HepG2 (cell line): Measurements from ENCODE around the gene EFNA2. TPM values are rescaled to one million over a fixed set of nuclear protein-coding genes. Genes with fewer than 3 reads are reported as not detected.

ENCODE experiments used
- CBX5 ChIP-seq: sonication (generic); formaldehyde crosslinking; IDR thresholded peaks from 2 replicates; pipeline ENCODE4 v1.4.0; 2020; ENCODE audit warnings: missing genetic modification reagents, borderline replicate concordance
- FOXO1 ChIP-seq: sonication (generic); formaldehyde crosslinking; IDR thresholded peaks from 2 replicates; pipeline ENCODE4 v1.4.0; 2020; ENCODE audit warnings: missing genetic modification reagents
- PHF21A ChIP-seq: sonication (generic); formaldehyde crosslinking; IDR thresholded peaks from 2 replicates; pipeline ENCODE4 v1.5.0; 2020; ENCODE audit warnings: mild to moderate bottlenecking, missing genetic modification reagents
- POLR2AphosphoS5 ChIP-seq: IDR thresholded peaks from 2 replicates; pipeline ENCODE4 v1.6.1; 2012; ENCODE audit warnings: low read depth, low read length
- SNAI1 ChIP-seq: sonication (generic); formaldehyde crosslinking; IDR thresholded peaks from 2 replicates; pipeline ENCODE4 v1.5.0; 2020; ENCODE audit warnings: mild to moderate bottlenecking, missing genetic modification reagents, borderline replicate concordance
- ZKSCAN1 ChIP-seq: fragments of 150-350 bp; IDR thresholded peaks from 2 replicates; pipeline ENCODE4 v1.6.1; 2014; ENCODE audit warnings: low read length
- ZNF468 ChIP-seq: sonication (generic); formaldehyde crosslinking; IDR thresholded peaks from 2 replicates; pipeline ENCODE4 v1.8.0; 2022; ENCODE audit warnings: mild to moderate bottlenecking, moderate library complexity, missing genetic modification reagents
- ZNF776 ChIP-seq: sonication (generic); formaldehyde crosslinking; IDR thresholded peaks from 2 replicates; pipeline ENCODE4 v1.4.0; 2020; ENCODE audit warnings: mild to moderate bottlenecking, missing genetic modification reagents
- polyA plus RNA-seq, 8 experiments: library from polyadenylated mRNA; depleted of rRNA in 3 of 8; stranded (reverse) in 7 of 8; unstranded in 1 of 8; fragments of >200 nt; fragmentation: Illumina TruSeq in 4 of 8; extraction: Trizol in 4 of 8; gene quantifications; 2 replicates each; pipeline versions ENCODE4 v1.2.1 to v1.2.3, GENCODE V29; 2011 to 2016; ENCODE audit warnings: low read depth in 4 of 8, missing spikeins in 1 of 8, mixed read lengths in 1 of 8; ENCODE audit not compliant: insufficient read depth in 1 of 8
- total RNA-seq, 5 experiments: library from RNA; depleted of rRNA; stranded (reverse); fragments of >200 nt; fragmentation: Illumina TruSeq; extraction: Trizol; gene quantifications; 2 replicates each; pipeline ENCODE4 v1.2.3, GENCODE V29; 2016; ENCODE audit warnings: low read depth in 1 of 5
- TF ChIP-seq, protein P1 (sequence below): sonication (generic); formaldehyde crosslinking; IDR thresholded peaks from 2 replicates; pipeline ENCODE4 v1.4.0; 2020; ENCODE audit warnings: missing genetic modification reagents, borderline replicate concordance
- TF ChIP-seq, protein P2 (sequence below): sonication (generic); formaldehyde crosslinking; IDR thresholded peaks from 2 replicates; pipeline ENCODE4 v1.4.0; 2020; ENCODE audit warnings: mild to moderate bottlenecking, low read depth, missing genetic modification reagents
- TF ChIP-seq, protein P3 (sequence below): IDR thresholded peaks from 2 replicates; pipeline ENCODE4 v1.4.0; 2020; ENCODE audit warnings: mild to moderate bottlenecking, missing genetic modification reagents
- TF ChIP-seq, protein P4 (sequence below): sonication (generic); formaldehyde crosslinking; conservative IDR thresholded peaks from 2 replicates; pipeline ENCODE4 v1.8.0; 2022; ENCODE audit warnings: missing genetic modification reagents
- TF ChIP-seq, protein P5 (sequence below): IDR thresholded peaks from 2 replicates; pipeline ENCODE4 v1.6.1; 2016; ENCODE audit warnings: low read depth, borderline replicate concordance

Gene EFNA2
- total and polyA plus RNA-seq, 2 of the 13 experiments (the other 11 are each of a cell fraction or from before 2014, with no cell fraction given) = 6.0 to 9.9 TPM

DNA sequence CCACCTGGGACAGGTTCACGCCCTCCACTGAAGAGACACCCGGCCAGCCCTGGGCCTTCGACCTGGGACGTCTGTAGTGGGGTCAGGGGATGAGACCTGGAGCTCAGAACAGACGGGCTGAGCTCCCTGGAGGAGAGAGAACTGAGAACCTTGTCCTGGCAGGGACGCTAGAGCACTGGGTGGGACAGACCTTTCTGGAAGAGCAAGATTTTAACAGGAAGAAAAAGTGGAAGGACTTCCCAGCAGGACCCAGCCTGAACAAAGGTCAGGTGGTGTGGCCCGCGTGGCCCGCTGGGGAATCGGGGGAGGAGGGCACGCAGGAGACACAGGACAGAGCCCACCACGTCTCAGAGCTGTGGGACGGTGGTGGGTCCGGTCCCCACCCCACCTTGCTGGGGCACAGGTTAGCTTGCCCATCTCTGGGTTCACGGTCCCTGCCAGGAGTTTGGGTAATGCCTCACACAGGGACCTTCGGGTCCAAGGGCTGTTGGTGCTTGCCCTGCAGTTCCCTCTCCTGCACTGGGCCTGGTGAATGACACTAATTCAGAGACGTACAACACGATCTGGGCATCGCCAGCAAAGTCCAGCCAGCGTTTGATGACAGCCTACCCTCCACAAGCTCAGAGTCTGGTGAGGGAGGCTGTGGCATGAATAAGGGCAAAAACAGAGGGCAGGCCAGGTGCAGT lies 1.2 kb upstream of the EFNA2 start (continued):
- TF ChIP-seq, protein P1, sequence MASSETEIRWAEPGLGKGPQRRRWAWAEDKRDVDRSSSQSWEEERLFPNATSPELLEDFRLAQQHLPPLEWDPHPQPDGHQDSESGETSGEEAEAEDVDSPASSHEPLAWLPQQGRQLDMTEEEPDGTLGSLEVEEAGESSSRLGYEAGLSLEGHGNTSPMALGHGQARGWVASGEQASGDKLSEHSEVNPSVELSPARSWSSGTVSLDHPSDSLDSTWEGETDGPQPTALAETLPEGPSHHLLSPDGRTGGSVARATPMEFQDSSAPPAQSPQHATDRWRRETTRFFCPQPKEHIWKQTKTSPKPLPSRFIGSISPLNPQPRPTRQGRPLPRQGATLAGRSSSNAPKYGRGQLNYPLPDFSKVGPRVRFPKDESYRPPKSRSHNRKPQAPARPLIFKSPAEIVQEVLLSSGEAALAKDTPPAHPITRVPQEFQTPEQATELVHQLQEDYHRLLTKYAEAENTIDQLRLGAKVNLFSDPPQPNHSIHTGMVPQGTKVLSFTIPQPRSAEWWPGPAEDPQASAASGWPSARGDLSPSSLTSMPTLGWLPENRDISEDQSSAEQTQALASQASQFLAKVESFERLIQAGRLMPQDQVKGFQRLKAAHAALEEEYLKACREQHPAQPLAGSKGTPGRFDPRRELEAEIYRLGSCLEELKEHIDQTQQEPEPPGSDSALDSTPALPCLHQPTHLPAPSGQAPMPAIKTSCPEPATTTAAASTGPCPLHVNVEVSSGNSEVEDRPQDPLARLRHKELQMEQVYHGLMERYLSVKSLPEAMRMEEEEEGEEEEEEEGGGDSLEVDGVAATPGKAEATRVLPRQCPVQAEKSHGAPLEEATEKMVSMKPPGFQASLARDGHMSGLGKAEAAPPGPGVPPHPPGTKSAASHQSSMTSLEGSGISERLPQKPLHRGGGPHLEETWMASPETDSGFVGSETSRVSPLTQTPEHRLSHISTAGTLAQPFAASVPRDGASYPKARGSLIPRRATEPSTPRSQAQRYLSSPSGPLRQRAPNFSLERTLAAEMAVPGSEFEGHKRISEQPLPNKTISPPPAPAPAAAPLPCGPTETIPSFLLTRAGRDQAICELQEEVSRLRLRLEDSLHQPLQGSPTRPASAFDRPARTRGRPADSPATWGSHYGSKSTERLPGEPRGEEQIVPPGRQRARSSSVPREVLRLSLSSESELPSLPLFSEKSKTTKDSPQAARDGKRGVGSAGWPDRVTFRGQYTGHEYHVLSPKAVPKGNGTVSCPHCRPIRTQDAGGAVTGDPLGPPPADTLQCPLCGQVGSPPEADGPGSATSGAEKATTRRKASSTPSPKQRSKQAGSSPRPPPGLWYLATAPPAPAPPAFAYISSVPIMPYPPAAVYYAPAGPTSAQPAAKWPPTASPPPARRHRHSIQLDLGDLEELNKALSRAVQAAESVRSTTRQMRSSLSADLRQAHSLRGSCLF (CRISPR knock-in tag) = no peak
- TF ChIP-seq POLR2AphosphoS5 (0 out of 2 replicates have a peak, but pooled peaks have one; percentile 33), CBX5 (CRISPR knock-in tag) (0 out of 2 replicates have a peak, but pooled peaks have one; percentile 2), ZKSCAN1 (no peak), FOXO1 (CRISPR knock-in tag) (0 out of 2 replicates have a peak, but pooled peaks have one; percentile 5), PHF21A (CRISPR knock-in tag) (peak; percentile 10; the same call in 1 of the 2 replicates), ZNF468 (CRISPR knock-in tag) (no peak), SNAI1 (CRISPR knock-in tag) (no peak), ZNF776 (CRISPR knock-in tag) (0 out of 2 replicates have a peak, but pooled peaks have one; percentile 30)
- TF ChIP-seq, protein P2, sequence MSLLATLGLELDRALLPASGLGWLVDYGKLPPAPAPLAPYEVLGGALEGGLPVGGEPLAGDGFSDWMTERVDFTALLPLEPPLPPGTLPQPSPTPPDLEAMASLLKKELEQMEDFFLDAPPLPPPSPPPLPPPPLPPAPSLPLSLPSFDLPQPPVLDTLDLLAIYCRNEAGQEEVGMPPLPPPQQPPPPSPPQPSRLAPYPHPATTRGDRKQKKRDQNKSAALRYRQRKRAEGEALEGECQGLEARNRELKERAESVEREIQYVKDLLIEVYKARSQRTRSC (CRISPR knock-in tag) = 0 out of 2 replicates have a peak, but pooled peaks have one; percentile 32
- TF ChIP-seq, protein P3, sequence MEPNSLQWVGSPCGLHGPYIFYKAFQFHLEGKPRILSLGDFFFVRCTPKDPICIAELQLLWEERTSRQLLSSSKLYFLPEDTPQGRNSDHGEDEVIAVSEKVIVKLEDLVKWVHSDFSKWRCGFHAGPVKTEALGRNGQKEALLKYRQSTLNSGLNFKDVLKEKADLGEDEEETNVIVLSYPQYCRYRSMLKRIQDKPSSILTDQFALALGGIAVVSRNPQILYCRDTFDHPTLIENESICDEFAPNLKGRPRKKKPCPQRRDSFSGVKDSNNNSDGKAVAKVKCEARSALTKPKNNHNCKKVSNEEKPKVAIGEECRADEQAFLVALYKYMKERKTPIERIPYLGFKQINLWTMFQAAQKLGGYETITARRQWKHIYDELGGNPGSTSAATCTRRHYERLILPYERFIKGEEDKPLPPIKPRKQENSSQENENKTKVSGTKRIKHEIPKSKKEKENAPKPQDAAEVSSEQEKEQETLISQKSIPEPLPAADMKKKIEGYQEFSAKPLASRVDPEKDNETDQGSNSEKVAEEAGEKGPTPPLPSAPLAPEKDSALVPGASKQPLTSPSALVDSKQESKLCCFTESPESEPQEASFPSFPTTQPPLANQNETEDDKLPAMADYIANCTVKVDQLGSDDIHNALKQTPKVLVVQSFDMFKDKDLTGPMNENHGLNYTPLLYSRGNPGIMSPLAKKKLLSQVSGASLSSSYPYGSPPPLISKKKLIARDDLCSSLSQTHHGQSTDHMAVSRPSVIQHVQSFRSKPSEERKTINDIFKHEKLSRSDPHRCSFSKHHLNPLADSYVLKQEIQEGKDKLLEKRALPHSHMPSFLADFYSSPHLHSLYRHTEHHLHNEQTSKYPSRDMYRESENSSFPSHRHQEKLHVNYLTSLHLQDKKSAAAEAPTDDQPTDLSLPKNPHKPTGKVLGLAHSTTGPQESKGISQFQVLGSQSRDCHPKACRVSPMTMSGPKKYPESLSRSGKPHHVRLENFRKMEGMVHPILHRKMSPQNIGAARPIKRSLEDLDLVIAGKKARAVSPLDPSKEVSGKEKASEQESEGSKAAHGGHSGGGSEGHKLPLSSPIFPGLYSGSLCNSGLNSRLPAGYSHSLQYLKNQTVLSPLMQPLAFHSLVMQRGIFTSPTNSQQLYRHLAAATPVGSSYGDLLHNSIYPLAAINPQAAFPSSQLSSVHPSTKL (CRISPR knock-in tag) = no peak
- TF ChIP-seq, protein P4, sequence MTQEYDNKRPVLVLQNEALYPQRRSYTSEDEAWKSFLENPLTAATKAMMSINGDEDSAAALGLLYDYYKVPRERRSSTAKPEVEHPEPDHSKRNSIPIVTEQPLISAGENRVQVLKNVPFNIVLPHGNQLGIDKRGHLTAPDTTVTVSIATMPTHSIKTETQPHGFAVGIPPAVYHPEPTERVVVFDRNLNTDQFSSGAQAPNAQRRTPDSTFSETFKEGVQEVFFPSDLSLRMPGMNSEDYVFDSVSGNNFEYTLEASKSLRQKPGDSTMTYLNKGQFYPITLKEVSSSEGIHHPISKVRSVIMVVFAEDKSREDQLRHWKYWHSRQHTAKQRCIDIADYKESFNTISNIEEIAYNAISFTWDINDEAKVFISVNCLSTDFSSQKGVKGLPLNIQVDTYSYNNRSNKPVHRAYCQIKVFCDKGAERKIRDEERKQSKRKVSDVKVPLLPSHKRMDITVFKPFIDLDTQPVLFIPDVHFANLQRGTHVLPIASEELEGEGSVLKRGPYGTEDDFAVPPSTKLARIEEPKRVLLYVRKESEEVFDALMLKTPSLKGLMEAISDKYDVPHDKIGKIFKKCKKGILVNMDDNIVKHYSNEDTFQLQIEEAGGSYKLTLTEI = no peak
- TF ChIP-seq, protein P5, sequence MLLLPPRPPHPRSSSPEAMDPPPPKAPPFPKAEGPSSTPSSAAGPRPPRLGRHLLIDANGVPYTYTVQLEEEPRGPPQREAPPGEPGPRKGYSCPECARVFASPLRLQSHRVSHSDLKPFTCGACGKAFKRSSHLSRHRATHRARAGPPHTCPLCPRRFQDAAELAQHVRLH (CRISPR knock-in tag) = 0 out of 2 replicates have a peak, but pooled peaks have one; percentile 50
